Measurements from ENCODE around the gene TBR1.

Gene TBR1

GRCh38 chr2:161415034-161415986, 787 bp upstream of the TBR1 start:
- DNase-seq = no peak

GRCh38 chr2:161416708-161417437, 776 bp downstream of the TBR1 start:
- DNase-seq = no peak

GRCh38 chr2:161417438-161418274, 1.6 kb downstream of the TBR1 start:
- no peak for DNase-seq

- no peak for DNase-seq
Observed at GRCh38 chr2:161418275-161418714, 2.2 kb downstream of the TBR1 start.

GRCh38 chr2:161418715-161419637, 2.9 kb downstream of the TBR1 start:
- no peak for DNase-seq

- no peak for DNase-seq
Observed at GRCh38 chr2:161419638-161420190, 3.6 kb downstream of the TBR1 start.

GRCh38 chr2:161420406-161421074, 4.4 kb downstream of the TBR1 start:
- no peak for DNase-seq

GRCh38 chr2:161421686-161422085, 5.6 kb downstream of the TBR1 start:
- DNase-seq = no peak

GRCh38 chr2:161422816-161423403, 6.8 kb downstream of the TBR1 start:
- no peak for DNase-seq

GRCh38 chr2:161423421-161424393, 7.6 kb downstream of the TBR1 start:
- no peak for DNase-seq

- DNase-seq = no peak
Observed at GRCh38 chr2:161424394-161424769, 8.3 kb downstream of the TBR1 start.

GRCh38 chr2:161424891-161425727, 9.0 kb downstream of the TBR1 start:
- DNase-seq = no peak

- DNase-seq = no peak
Observed at GRCh38 chr2:161425728-161426454, 9.8 kb downstream of the TBR1 start.

GRCh38 chr2:161426455-161426921, 10.4 kb downstream of the TBR1 start:
- DNase-seq = no peak

GRCh38 chr2:161426922-161427663, 11.0 kb downstream of the TBR1 start:
- DNase-seq = no peak

- no peak for DNase-seq
Observed at GRCh38 chr2:161427664-161428587, 11.8 kb downstream of the TBR1 start.
